Mucosa of rectum (tissue), 2 donors: ENCODE data around the gene KMT2C.

Experiments
- H3K27ac ChIP-seq, 2 donors: one replicate each; pipeline ENCODE4 v1.7.0; 2013; ENCODE audit warnings: inconsistent platforms in 2 of 2, low read depth in 2 of 2, low read length in 2 of 2
- H3K27me3 ChIP-seq, 2 donors: one replicate each; pipeline ENCODE4 v1.7.0; 2013; ENCODE audit warnings: low read length in 2 of 2; ENCODE audit not compliant: control insufficient read depth in 2 of 2, insufficient read depth in 2 of 2
- H3K36me3 ChIP-seq, 2 donors: one replicate each; pipeline ENCODE4 v1.7.0; 2013; ENCODE audit warnings: low read length in 2 of 2; ENCODE audit not compliant: control insufficient read depth in 2 of 2, insufficient read depth in 2 of 2
- H3K4me1 ChIP-seq, 2 donors: one replicate each; pipeline ENCODE4 v1.7.0; 2013; ENCODE audit warnings: low read length in 2 of 2, mild to moderate bottlenecking in 1 of 2; ENCODE audit not compliant: control insufficient read depth in 2 of 2, insufficient read depth in 2 of 2
- H3K4me3 ChIP-seq, 2 donors: one replicate each; pipeline ENCODE4 v1.7.0; 2013; ENCODE audit warnings: low read length in 2 of 2
- H3K9ac ChIP-seq, 2 donors: one replicate each; pipeline ENCODE4 v1.7.0; 2013; ENCODE audit warnings: low read length in 2 of 2, low read depth in 1 of 2, mild to moderate bottlenecking in 1 of 2
- H3K9me3 ChIP-seq, 2 donors: one replicate each; pipeline ENCODE4 v1.7.0; 2013; ENCODE audit warnings: low read length in 2 of 2; ENCODE audit not compliant: control insufficient read depth in 2 of 2
- donor health status: healthy.
- donor health status: Normal muscosa, but diverticular disease.

KMT2C gene

GRCh38 chr7:152158801-152159587 lies 276.8 kb downstream of the KMT2C start:
- H3K4me1 ChIP-seq = no peaks in the 10 kb centered on the region
- H3K4me3 ChIP-seq = no peak overlapping the region
- H3K27ac ChIP-seq = peak overlapping the region; percentile 14 to 66
- H3K9me3 ChIP-seq = no peaks in the 10 kb centered on the region
- H3K9ac ChIP-seq = no peak overlapping the region
- H3K36me3 ChIP-seq = peaks cover 69 to 70% of the 10 kb centered on the region in 2 donors
- H3K27me3 ChIP-seq = no peaks in the 10 kb centered on the region

- no peak overlapping the region for H3K27ac ChIP-seq
- H3K36me3 ChIP-seq = peaks cover 81 to 86% of the 10 kb centered on the region in 2 donors
- H3K9me3 ChIP-seq = no peaks in the 10 kb centered on the region
Measured at GRCh38 chr7:152152267-152152666, 283.5 kb downstream of the KMT2C start.

GRCh38 chr7:152149363-152149762 lies 286.4 kb downstream of the KMT2C start:
- no peak overlapping the region for H3K27ac ChIP-seq
- H3K9me3 ChIP-seq = no peaks in the 10 kb centered on the region
- H3K27me3 ChIP-seq = no peaks in the 10 kb centered on the region
- peaks cover 76 to 81% of the 10 kb centered on the region in 2 donors for H3K36me3 ChIP-seq
- no peaks in the 10 kb centered on the region for H3K4me1 ChIP-seq
- H3K4me3 ChIP-seq = no peak overlapping the region
- H3K9ac ChIP-seq = no peak overlapping the region

More at GRCh38 chr7:152152267-152152666, 283.5 kb downstream of the KMT2C start:
- Histone ChIP-seq H3K27me3 (no peaks in the 10 kb centered on the region), H3K4me3 (no peak overlapping the region), H3K9ac (no peak overlapping the region), H3K4me1 (no peaks in the 10 kb centered on the region)

GRCh38 chr7:152148706-152149105 lies 287.1 kb downstream of the KMT2C start:
- Histone ChIP-seq H3K4me3 (no peak overlapping the region), H3K4me1 (no peaks in the 10 kb centered on the region), H3K27ac (no peak overlapping the region), H3K36me3 (peaks cover 76 to 82% of the 10 kb centered on the region in 2 donors), H3K27me3 (no peaks in the 10 kb centered on the region), H3K9ac (no peak overlapping the region), H3K9me3 (no peaks in the 10 kb centered on the region)

- H3K27me3 ChIP-seq = no peaks in the 10 kb centered on the region
- H3K9me3 ChIP-seq = no peaks in the 10 kb centered on the region
- no peak overlapping the region for H3K4me3 ChIP-seq
- no peaks in the 10 kb centered on the region for H3K4me1 ChIP-seq
- no peak overlapping the region for H3K9ac ChIP-seq
- H3K27ac ChIP-seq = no peak overlapping the region
- peaks cover 61 to 76% of the 10 kb centered on the region in 2 donors for H3K36me3 ChIP-seq
Measured at GRCh38 chr7:152145853-152146466, 289.8 kb downstream of the KMT2C start.

- H3K36me3 ChIP-seq = peaks cover 67 to 75% of the 10 kb centered on the region in 2 donors
Measured at GRCh38 chr7:152144557-152145245, 291.1 kb downstream of the KMT2C start.

GRCh38 chr7:152142976-152143595 lies 292.7 kb downstream of the KMT2C start:
- H3K4me3 ChIP-seq = no peak overlapping the region
- no peaks in the 10 kb centered on the region for H3K27me3 ChIP-seq
- no peak overlapping the region for H3K9ac ChIP-seq
- no peak overlapping the region for H3K27ac ChIP-seq
- no peaks in the 10 kb centered on the region for H3K9me3 ChIP-seq
- peaks cover 70 to 75% of the 10 kb centered on the region in 2 donors for H3K36me3 ChIP-seq
- H3K4me1 ChIP-seq = no peaks in the 10 kb centered on the region

More at GRCh38 chr7:152144557-152145245, 291.1 kb downstream of the KMT2C start:
- H3K9ac ChIP-seq = no peak overlapping the region
- no peak overlapping the region for H3K27ac ChIP-seq
- no peaks in the 10 kb centered on the region for H3K9me3 ChIP-seq
- H3K4me3 ChIP-seq = no peak overlapping the region
- no peaks in the 10 kb centered on the region for H3K27me3 ChIP-seq
- no peaks in the 10 kb centered on the region for H3K4me1 ChIP-seq

- Histone ChIP-seq H3K9ac (no peak overlapping the region), H3K4me1 (no peaks in the 10 kb centered on the region), H3K27me3 (no peaks in the 10 kb centered on the region), H3K9me3 (no peaks in the 10 kb centered on the region), H3K36me3 (peaks cover 65 to 71% of the 10 kb centered on the region in 2 donors), H3K4me3 (no peak overlapping the region), H3K27ac (no peak overlapping the region)
Measured at GRCh38 chr7:152140560-152140959, 295.2 kb downstream of the KMT2C start.

- Histone ChIP-seq H3K4me1 (no peaks in the 10 kb centered on the region), H3K27me3 (no peaks in the 10 kb centered on the region), H3K9me3 (no peaks in the 10 kb centered on the region), H3K27ac (no peak overlapping the region), H3K4me3 (no peak overlapping the region), H3K36me3 (peaks cover 61 to 66% of the 10 kb centered on the region in 2 donors), H3K9ac (no peak overlapping the region)
Measured at GRCh38 chr7:152140067-152140466, 295.7 kb downstream of the KMT2C start.
